ENCODE results near the gene BPIFB2.

The BPIFB2 gene

GRCh38 chr20:33022694-33023438 lies 15.4 kb downstream of the BPIFB2 start:
- no peak for DNase-seq (ENCODE audit: low read depth in 3 of 3)

DNA sequence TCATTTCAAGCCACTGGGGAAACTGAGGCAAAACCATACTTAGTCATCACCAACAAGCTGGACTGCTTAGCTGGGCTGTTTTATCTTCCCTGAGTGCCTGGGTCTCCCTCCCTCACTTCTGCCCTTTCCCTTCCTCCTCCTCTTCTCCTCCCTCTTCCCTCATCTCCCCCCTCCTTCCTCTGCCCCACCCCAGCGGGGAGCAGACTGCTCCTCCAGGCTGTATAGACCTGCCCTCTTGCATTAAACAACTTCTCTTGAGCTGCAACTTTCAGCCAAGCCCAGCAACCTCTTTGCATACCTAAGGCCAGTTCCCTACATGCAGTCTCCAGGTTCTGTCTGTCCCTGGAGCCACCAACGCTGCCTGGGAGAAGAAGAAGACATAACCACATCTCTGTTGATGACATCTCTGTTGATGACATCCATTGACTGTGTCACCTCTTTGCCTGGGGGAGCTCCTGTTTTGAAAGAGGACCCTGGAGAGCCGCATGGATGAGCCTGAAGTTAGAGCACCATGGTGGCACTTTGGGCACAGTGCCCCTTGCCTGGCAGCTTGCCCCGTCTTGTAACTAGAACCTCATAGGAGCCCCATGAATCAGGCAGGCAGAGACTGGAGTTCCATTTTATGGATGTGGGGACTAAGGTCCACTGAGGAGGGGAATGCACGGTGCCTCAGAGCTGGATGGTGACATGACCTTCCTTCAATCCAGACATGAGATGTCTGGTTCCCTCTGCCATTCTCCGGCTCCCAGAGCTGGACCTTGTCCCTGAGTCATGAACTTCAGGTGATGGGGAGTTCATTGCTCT lies 16.1 kb downstream of the BPIFB2 start:
- no peak for DNase-seq (ENCODE audit: low read depth in 3 of 3)

DNA sequence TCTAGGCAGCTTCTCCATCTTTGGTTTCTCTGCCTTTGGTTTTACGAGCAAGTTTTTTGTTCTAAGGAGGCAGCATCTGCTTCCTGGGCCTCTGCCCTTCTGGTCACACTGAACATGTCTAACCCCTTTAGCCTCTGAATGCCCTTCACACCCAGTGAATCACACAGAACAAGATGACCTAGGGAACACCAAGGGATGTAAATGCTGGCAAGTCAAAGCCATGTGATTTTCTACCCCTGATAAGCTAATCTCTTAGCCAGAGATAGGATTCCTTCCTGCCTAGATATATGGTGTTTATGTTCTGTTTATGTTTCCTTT lies 16.7 kb downstream of the BPIFB2 start:
- DNase-seq (ENCODE audit: low read depth in 3 of 3): no peak

GRCh38 chr20:33024609-33025317 lies 17.3 kb downstream of the BPIFB2 start:
- no peak for DNase-seq (ENCODE audit: low read depth in 3 of 3)

- no peak for DNase-seq (ENCODE audit: low read depth in 3 of 3)
Measured at GRCh38 chr20:33025318-33025876, 17.9 kb downstream of the BPIFB2 start.

GRCh38 chr20:33026072-33026778 lies 18.7 kb downstream of the BPIFB2 start:
- no peak for DNase-seq (ENCODE audit: low read depth in 3 of 3)

DNA sequence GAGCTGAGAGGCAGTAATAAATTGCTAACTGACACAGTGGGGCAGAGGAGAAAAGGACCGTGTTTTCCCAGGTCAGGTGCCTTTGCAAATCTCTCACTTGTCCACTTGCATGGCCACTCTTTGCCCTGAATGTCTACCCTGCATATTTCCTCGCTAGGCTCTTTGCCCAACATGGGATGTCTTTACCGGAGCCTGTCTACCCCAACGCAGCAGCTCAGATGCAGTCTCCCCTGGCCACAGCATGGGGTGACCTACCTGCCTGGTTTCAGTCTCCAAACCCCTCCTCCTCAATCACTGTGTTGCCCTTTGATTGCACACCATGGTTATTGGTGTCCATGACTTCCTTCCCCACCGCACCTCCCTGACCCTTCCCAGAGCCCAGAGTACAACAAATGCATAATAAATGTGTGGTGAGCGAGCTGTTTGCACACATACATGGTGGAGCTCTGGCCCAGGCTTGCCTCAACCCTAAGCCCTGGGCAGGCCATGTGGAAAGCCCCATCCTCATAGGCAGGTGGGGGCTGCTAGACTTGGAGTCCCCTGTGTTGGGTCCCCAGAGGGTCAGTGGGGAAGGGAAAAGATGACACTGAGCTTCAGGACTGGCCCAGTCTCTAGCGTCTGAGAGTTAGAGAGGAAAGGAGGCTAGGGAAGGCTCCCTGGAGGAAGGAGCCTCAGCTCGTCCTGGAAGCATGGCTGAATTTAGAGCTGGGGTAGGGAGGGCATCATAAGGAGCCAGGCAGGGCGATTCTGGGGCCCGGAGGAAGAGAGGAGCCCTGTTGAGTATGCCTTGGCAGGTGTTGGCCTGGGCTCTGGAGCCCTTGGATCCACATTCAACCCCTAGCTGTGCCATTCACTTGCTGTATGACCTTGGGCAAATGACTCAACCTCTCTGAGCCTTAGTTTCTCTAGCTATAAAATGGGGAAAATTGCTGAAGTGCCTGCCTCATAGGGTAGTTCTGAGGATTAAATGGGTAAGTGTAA lies 19.6 kb downstream of the BPIFB2 start:
- no peak for DNase-seq (ENCODE audit: low read depth in 3 of 3)

DNA sequence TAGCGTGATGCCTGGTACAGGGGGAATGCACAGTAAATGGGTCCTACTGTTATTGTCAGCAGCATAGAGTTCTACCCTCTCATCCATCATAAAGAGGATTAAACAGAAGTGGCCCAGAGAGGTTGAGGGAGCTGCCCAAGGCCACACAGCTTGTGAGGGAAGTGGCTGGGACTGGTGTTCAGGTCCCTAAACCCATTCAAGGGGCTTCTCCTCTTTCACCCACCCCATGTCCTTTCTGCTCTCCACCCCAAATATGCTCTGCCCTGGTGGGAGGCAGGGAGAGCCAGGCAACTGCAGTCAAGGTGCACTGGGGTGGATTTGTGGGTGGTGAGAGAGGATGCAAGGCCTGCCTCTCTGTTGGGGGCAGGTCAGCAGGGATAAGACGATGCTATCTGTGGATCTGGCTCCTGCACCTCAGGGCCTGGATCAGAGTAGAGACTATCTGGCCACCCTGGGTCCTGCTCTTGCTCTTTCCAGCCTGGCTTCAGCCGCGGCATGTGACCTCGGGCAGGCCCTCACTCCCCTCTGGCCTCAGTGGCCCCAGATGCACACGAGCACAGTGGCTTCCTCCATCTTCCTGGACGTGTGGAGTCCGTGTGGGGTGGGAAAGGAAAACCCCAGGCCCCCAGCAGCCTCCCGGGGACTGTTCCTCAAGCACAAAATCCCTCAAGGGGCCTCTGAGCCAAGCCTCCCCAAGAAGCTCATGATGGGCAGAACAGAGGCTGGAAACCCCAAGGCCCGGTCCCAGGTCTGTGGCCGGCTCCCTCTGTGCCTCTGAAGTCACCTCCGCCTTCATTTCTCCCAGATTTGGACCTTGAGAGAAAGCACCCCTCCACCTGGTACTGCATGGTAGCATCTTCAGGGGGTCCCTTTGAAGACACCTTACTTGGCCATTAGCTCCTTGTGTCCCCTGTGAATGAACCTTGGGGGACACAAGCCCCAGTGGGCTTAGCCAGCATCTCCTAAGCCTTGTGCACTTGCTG lies 20.6 kb downstream of the BPIFB2 start:
- no peak for DNase-seq (ENCODE audit: low read depth in 3 of 3)

DNA sequence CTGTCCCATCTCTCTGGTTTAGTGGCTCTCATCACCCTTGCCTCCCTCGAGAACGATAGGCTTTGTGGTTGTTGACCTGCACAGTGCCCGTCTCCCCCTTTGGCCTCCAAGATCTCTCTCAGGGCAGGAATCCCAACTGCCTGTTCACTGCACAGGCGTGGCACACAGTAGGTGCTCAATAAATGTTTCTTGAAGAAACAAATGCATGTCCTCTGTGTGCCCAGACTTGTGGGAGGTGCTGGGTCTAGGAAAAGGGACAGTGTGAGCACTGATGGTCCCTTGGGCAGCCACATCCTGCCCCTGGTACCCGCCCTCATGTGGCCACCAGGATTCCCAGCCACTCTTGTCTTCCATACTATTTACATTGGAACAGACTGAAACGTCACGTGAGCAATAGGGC lies 21.4 kb downstream of the BPIFB2 start:
- no peak for DNase-seq (ENCODE audit: low read depth in 3 of 3)

GRCh38 chr20:33030076-33030475 lies 22.6 kb downstream of the BPIFB2 start:
- no peak for DNase-seq (ENCODE audit: low read depth in 3 of 3)

DNA sequence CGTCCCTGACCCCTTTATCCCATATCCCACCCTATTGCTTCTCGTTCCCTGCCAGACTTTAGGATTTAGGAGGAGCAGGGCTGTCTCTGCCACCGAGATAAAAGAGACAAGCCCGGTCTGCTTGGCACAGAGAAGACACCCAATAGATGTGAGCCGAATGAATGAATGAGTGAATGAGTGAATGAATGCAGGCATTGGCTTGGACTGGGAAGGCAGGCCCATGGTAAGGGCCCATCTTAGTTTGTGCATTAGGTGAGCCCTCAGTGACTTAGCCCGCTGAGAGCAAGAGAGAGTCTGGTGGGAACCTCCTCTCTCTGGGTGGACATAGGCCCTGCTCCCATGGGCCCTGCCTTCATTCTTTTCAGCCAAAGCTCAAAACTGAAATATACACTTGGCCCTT lies 23.1 kb downstream of the BPIFB2 start:
- no peak for DNase-seq (ENCODE audit: low read depth in 3 of 3)

DNA sequence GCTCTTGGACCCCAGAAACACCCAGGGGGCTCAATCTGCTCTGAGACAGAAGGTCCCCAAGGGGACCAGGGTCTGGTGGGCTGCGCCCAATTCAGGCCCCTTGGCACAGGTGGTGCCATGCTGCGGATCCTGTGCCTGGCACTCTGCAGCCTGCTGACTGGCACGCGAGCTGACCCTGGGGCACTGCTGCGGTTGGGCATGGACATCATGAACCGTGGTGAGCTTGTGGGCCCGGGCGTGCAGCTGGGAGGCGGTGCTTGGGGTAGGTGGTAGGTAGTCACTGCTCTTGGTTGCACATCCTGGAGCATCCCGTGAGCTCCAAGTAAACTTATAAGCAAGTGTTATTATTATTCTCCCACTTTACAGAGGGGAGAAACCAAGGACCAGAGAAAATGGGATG lies 24.0 kb downstream of the BPIFB2 start, which contains the start of gene BPIFB6:
Gene BPIFB6, plus strand, starts transcription at position 118 of the 400 bp plus-strand sequence. Its CDS starts 0 bp downstream, at position 118.
- DNase-seq (ENCODE audit: low read depth in 3 of 3): no peak

DNA sequence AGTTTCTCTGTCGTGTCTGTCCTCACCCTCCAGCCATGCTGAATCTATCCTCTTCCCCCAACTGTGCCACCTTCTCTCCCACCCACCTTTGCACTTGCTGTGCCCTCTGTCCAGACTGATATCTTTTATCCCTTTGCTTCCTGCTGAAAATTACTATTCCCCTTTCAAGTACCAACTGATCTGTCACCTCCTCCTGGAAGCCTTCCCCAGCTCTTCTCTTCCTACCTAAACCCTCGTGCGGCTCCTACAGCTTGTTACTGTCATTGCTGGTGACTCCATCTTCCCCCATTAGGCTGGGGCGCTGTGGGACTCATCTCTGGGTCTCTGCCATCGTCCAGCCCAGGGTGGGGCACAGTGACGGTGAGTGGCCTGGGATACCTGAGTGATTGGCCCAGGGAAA lies 25.1 kb downstream of the BPIFB2 start:
- no peak for DNase-seq (ENCODE audit: low read depth in 3 of 3)

- DNase-seq (ENCODE audit: low read depth in 3 of 3): no peak
Measured at GRCh38 chr20:33033381-33033780, 25.9 kb downstream of the BPIFB2 start.

GRCh38 chr20:33034115-33034514 lies 26.6 kb downstream of the BPIFB2 start:
- no peak for DNase-seq (ENCODE audit: low read depth in 3 of 3)

DNA sequence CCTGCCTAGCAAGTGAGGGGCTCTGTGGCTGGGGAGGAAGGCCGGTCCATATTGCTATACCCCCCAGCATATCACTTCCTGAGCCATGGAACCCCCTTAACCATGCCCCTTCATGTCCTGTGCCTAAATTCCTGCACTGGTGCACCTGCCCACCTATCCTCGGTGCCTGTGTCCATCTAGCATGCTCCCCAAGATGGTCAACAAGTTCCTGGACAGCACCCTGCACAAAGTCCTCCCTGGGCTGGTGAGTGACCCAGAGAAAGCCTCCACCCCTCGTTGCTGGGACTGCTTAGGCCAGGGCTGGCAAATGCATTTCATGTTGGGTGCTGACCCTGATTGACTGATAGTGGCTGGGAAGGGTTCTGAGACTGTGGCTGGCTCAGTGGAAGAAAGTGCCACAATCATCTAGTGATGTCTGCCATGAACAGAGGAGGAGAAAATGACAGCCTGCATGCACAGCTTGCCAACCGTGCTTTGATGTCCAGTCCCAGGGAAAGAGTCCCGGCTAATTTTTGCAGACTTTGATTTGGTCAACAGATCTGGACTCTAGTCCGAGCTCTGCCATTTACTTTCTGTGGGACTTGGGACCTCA lies 27.5 kb downstream of the BPIFB2 start:
- no peak for DNase-seq (ENCODE audit: low read depth in 3 of 3)

GRCh38 chr20:33037456-33037855 lies 30.0 kb downstream of the BPIFB2 start:
- no peak for DNase-seq (ENCODE audit: low read depth in 3 of 3)

DNA sequence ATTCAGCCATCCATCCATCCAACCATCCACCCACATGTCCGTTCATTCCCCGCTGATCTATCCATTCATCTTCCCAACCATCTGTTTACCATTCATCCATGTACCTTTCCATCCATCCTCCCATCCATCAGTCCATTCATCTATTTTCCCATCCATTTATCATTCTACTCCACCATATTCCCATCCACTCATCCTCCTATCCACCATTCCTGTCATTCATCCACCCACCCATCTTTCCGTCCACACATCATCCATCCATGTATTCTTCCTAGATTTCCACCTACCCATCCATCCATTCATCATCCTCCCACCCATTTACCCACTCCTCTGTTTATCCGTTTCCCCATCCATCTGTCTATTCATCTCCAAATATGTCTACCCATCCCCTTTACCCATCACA lies 30.7 kb downstream of the BPIFB2 start:
- DNase-seq (ENCODE audit: low read depth in 3 of 3): no peak

DNA sequence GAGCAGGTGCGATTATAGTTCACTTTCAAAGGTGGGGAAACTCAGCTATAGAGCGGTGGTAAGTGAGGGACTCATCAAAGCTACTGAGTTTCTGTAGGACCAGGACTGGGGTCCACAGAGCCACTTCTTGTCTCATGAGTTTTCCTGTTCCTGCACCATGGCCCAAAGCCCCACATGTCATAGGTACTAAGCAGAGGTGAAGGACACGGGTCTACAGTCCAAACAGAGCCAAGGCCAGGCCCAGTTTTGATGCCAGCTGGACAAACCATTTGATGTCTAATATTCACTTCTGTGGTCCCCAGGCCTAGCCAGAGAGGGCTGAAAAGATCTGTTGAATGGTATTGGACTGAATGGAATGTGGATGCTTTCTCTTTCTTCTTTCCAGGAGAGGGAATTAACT lies 34.9 kb downstream of the BPIFB2 start:
- DNase-seq (ENCODE audit: low read depth in 3 of 3): no peak
